Effector memory CD8-positive, alpha-beta T cell (primary cell): ENCODE data around the gene RECK.

Experiments used
- ATAC-seq: fragments of 150-1000 bp; cut with Tn5 transposase; replicated peaks from 2 replicates; pipeline ENCODE4 v1.10.0; 2021; ENCODE audit warnings: mild to moderate bottlenecking, moderate library complexity
- DNase-seq, 3 experiments: peaks; one replicate each; pipeline ENCODE4 v3.0.0; 2021
- H3K27ac Mint-ChIP-seq, 2 donors: one replicate each; pipeline ENCODE4 v1.8.0; 2022; ENCODE audit warnings: mild to moderate bottlenecking in 2 of 2, mixed read lengths in 2 of 2, moderate library complexity in 2 of 2
- H3K27me3 Mint-ChIP-seq, 2 donors: one replicate each; pipeline ENCODE4 v1.8.0; 2022; ENCODE audit warnings: mixed read lengths in 2 of 2
- H3K36me3 Mint-ChIP-seq: one replicate; pipeline ENCODE4 v1.8.0; 2022; ENCODE audit warnings: mild to moderate bottlenecking, moderate library complexity, mixed read lengths; ENCODE audit not compliant: insufficient read depth
- H3K4me1 Mint-ChIP-seq, 2 donors: one replicate each; pipeline ENCODE4 v1.8.0; 2022; ENCODE audit warnings: low read depth in 2 of 2, mixed read lengths in 2 of 2
- H3K4me3 Mint-ChIP-seq, 2 donors: one replicate each; pipeline ENCODE4 v1.8.0; 2022; ENCODE audit warnings: mild to moderate bottlenecking in 2 of 2, mixed read lengths in 2 of 2, moderate library complexity in 2 of 2
- H3K9me3 Mint-ChIP-seq, 2 donors: one replicate each; pipeline ENCODE4 v1.8.0; 2022; ENCODE audit warnings: mixed read lengths in 2 of 2

The RECK gene

DNA sequence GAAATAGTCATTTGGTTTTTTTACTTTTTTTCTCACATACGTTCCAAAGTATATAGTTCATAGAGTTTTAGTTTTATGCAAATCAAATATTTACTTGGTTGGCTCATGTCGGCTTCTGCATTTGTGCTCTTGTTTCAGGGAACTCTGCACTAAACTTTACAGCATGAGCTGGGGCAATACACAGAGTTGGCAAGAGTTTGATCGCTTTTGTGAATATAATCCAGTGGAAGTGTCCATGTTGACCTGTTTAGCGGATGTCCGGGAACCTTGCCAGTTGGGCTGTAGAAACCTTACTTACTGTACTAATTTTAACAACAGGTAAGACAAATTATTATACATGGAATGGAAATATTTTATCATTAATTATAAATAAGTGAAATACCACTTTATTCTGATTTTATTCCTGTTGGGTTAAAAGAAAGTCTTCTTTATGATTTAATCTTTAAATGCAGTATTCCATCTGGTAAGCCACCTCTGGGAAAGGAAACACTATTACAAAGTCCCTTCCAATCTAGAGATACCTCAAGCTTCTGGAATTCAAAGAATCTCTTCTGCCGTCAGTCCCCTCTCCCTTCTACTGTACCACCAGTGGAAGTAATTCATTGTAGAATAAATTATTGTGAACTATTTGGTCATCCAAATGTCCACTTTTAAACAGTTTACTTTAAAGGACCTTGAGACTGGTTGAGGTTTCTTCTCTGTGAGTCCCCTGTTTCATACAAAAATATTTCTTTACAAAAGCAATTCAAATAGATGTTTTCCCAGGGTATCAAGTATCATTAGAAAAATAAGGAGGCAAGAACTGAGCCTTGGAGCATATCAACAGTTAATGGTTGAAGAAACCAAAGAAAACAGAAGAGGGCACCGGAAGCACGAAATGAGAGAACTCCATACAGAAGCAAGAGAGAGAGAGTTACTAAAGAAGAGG, 54.6 kb downstream of the RECK start:
- Mint-ChIP-seq H3K4me1 (peaks cover 7 to 9% of the 10 kb centered on the region in 2 donors), H3K36me3 (peaks cover 3% of the 10 kb centered on the region), H3K4me3 (peak overlapping the region in 1 of 2 donors; percentile 0), H3K9me3 (no peaks in the 10 kb centered on the region), H3K27ac (peak overlapping the region; percentile 4 to 6), H3K27me3 (no peaks in the 10 kb centered on the region)
- ATAC-seq = no peak
- no peak for DNase-seq

DNA sequence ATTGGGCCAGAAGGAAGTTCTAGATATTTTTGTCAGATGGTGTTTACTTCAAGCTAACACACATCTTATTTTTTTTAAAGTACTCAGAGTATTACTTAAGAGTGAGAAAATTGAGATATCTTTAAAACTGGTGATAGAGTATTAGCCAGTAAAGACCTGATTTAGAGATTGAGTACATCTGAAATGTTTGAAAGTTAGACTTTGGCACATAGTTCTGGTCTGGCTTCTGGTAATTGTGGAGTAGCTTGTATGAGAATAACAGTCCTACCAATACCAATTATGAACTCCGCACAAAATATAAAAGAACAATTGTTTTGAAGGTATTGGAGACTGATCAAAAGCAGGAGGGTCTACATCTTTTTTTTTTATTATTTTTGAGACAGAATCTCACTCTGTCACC, 55.3 kb downstream of the RECK start:
- H3K27me3 Mint-ChIP-seq = no peaks in the 10 kb centered on the region
- DNase-seq = no peak
- H3K36me3 Mint-ChIP-seq = peaks cover 3% of the 10 kb centered on the region
- H3K4me3 Mint-ChIP-seq = peak overlapping the region in 1 of 2 donors; percentile 0
- peaks cover 7 to 9% of the 10 kb centered on the region in 2 donors for H3K4me1 Mint-ChIP-seq
- ATAC-seq = no peak
- H3K9me3 Mint-ChIP-seq = no peaks in the 10 kb centered on the region
- peak overlapping the region; percentile 87 to 94 for H3K27ac Mint-ChIP-seq

GRCh38 chr9:36092509-36093215, 55.9 kb downstream of the RECK start:
- peak; percentile 99 for ATAC-seq
- Mint-ChIP-seq H3K36me3 (peaks cover 3% of the 10 kb centered on the region), H3K9me3 (no peaks in the 10 kb centered on the region), H3K27me3 (no peaks in the 10 kb centered on the region), H3K4me3 (peak overlapping the region; percentile 54 to 69), H3K27ac (peak overlapping the region; percentile 87 to 94), H3K4me1 (peaks cover 7 to 9% of the 10 kb centered on the region in 2 donors)
- peak; percentile 14 to 24 (median 22) for DNase-seq

DNA sequence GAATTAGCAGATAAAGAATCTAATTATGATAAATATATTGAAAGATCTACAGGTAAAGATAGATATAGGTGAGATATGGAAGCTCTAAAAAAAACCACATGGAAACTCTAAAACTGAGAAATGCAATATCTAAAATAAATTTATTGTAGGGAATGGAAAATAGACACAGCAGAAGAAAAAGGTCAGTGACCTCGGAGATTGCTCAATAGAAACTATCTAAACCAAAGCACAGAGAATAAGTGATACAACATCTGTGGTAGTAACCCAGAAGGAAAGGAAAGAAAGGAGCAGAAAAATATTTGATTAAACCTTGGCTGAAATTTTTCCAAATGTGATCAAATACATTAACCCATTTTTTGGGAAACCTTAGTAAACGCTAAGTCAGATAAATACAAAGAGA, 56.7 kb downstream of the RECK start:
- no peak for ATAC-seq
- Mint-ChIP-seq H3K27ac (peak overlapping the region in 1 of 2 donors; percentile 94), H3K27me3 (no peaks in the 10 kb centered on the region)

GRCh38 chr9:36099718-36100117, 63.0 kb downstream of the RECK start:
- Mint-ChIP-seq H3K27ac (no peak overlapping the region), H3K4me1 (peaks cover 7% of the 10 kb centered on the region in 2 donors), H3K4me3 (no peak overlapping the region), H3K9me3 (no peaks in the 10 kb centered on the region), H3K36me3 (peaks cover 6% of the 10 kb centered on the region), H3K27me3 (no peaks in the 10 kb centered on the region)
- no peak for DNase-seq
- no peak for ATAC-seq

More for the DNA sequence above, 56.7 kb downstream of the RECK start:
- peaks cover 3% of the 10 kb centered on the region for H3K36me3 Mint-ChIP-seq
- no peak for DNase-seq
- H3K4me3 Mint-ChIP-seq = no peak overlapping the region
- peaks cover 7 to 9% of the 10 kb centered on the region in 2 donors for H3K4me1 Mint-ChIP-seq
- no peaks in the 10 kb centered on the region for H3K9me3 Mint-ChIP-seq

DNA sequence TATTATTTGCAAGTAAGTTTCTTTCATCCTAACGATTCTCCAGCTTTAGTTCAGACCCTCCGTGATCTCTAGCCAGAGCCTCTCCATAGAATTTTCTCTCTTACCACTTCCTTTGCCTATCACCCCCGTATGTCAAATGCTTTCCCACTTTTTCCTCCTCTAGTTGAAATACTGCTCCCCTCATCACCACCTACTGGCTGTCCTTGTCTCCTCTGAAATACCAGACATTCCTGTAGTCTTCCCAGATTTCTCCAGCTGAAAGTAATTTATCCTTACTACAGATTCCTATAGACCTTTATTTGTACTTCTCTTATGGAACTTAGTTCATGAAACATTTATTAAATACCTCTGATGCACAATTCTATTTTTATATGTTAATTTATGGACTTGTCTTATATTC, 63.8 kb downstream of the RECK start:
- H3K4me3 Mint-ChIP-seq = no peak overlapping the region
- ATAC-seq (no peak), DNase-seq (no peak)
- peaks cover 6% of the 10 kb centered on the region for H3K36me3 Mint-ChIP-seq
- peaks cover 7% of the 10 kb centered on the region in 2 donors for H3K4me1 Mint-ChIP-seq
- peak overlapping the region in 1 of 2 donors; percentile 10 for H3K27ac Mint-ChIP-seq
- H3K27me3 Mint-ChIP-seq = no peaks in the 10 kb centered on the region
- no peaks in the 10 kb centered on the region for H3K9me3 Mint-ChIP-seq

DNA sequence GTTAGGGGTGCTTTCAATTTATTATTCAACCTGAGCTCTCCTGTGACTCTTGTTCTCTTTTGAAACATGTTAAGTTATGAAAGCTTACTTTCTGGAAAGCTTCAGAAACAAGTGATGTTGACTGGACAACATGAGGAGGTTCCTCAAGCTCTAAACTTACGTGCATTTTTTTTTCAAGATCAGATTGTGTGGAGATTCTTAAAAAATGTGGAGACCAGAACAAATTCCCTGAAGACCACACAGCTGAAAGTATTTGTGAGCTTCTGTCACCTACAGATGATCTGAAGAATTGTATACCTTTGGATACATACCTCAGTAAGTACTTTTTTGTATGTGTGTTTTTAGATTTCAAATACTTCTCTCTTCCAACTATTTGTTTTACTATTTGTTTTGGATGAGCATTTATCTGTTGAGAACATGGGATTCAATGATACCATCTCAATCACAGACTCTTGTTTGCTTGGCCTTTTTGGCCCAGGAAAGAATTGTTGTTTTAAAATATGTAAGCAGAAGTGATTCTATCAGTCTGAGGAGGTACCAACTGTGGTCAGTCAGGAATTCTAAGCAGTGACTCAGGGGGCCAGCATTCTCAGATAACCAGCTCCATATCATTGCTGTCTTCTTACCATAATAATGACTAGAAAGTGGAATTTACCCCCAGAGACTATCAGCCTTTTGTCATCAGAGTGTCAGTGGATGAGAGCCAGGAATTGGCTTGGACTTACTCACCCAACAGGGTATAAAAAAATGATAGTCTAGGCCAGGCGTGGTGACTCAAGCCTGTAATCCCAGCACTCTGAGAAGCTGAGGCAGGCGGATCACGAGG, 65.4 kb downstream of the RECK start:
- no peak overlapping the region for H3K27ac Mint-ChIP-seq
- ATAC-seq = no peak
- DNase-seq = no peak
- no peaks in the 10 kb centered on the region for H3K9me3 Mint-ChIP-seq
- H3K4me1 Mint-ChIP-seq = peaks cover 7% of the 10 kb centered on the region in 2 donors
- no peak overlapping the region for H3K4me3 Mint-ChIP-seq
- H3K36me3 Mint-ChIP-seq = peaks cover 6% of the 10 kb centered on the region
- no peaks in the 10 kb centered on the region for H3K27me3 Mint-ChIP-seq

DNA sequence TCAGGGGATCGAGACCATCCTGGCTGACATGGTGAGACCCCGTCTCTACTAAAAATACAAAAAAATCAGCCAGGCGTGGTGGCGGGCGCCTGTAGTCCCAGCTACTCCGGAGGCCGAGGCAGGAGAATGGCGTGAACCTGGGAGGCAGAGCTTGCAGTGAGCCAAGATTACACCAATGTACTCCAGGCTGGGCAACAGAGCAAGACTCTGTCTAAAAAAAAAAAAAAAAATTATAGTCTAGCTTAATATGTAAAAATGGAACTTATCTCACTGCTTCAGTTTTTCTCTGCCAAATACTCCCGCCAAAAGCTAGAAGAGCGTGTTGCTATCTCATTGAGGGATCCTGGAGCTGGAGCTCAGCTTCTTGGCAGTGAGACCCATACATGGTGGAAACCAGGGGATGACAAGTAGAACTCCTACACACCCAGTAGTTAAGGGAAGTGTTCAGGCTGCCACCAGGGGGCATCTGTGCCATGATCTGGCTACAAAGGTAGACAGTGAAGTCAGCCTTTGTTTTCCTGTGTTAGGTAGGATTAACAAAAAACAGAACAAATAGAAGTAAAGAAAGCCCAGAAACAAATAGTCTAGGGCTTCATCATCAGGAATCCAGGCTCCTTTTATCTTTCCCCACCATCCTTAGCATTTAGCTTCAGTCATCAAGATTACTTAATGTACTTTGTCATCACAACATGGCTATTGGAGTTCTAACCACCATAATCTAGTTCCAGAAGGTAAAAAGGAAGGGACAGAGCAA, 66.2 kb downstream of the RECK start:
- Mint-ChIP-seq H3K4me1 (peaks cover 7% of the 10 kb centered on the region in 2 donors), H3K36me3 (peaks cover 6% of the 10 kb centered on the region)
- DNase-seq = peak; percentile 82 to 87 (median 82)

DNA sequence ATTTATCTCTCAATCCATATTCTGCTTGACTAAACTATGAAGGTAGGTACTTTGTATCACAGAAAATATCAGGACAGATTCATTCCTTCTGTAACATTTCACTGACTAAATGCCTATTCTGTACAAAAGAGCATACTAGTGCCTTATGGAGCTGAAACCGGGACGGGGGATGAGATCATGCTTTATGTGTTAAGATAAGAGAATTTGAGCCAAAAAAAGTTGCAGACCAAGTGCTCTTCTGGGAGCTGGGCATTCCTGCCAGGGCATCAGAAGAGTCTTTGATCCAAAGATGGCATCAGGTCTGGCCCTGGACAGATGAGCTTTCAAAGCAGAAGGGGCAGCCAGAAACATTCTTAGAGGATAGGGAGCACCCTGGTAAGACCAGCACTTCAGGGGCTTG, 72.4 kb downstream of the RECK start:
- DNase-seq = no peak
- no peaks in the 10 kb centered on the region for H3K27me3 Mint-ChIP-seq
- peaks cover 5% of the 10 kb centered on the region for H3K36me3 Mint-ChIP-seq
- no peak overlapping the region for H3K4me3 Mint-ChIP-seq
- H3K9me3 Mint-ChIP-seq = no peaks in the 10 kb centered on the region
- no peaks in the 10 kb centered on the region for H3K4me1 Mint-ChIP-seq
- no peak for ATAC-seq
- H3K27ac Mint-ChIP-seq = no peak overlapping the region

More for the DNA sequence above, 66.2 kb downstream of the RECK start:
- peak; percentile 100 for ATAC-seq
- Mint-ChIP-seq H3K9me3 (no peaks in the 10 kb centered on the region), H3K27ac (peak overlapping the region in 1 of 2 donors; percentile 37), H3K4me3 (no peak overlapping the region), H3K27me3 (no peaks in the 10 kb centered on the region)

GRCh38 chr9:36110434-36110833, 73.7 kb downstream of the RECK start:
- H3K27ac Mint-ChIP-seq = no peak overlapping the region

GRCh38 chr9:36112516-36112915, 75.8 kb downstream of the RECK start:
- peaks cover 8% of the 10 kb centered on the region for H3K36me3 Mint-ChIP-seq
- no peak for ATAC-seq
- no peaks in the 10 kb centered on the region for H3K27me3 Mint-ChIP-seq
- no peak for DNase-seq
- no peaks in the 10 kb centered on the region for H3K9me3 Mint-ChIP-seq
- H3K4me1 Mint-ChIP-seq = no peaks in the 10 kb centered on the region
- no peak overlapping the region for H3K4me3 Mint-ChIP-seq
- no peak overlapping the region for H3K27ac Mint-ChIP-seq

More at GRCh38 chr9:36110434-36110833, 73.7 kb downstream of the RECK start:
- Mint-ChIP-seq H3K4me3 (no peak overlapping the region), H3K9me3 (no peaks in the 10 kb centered on the region), H3K4me1 (no peaks in the 10 kb centered on the region), H3K36me3 (peaks cover 5% of the 10 kb centered on the region), H3K27me3 (no peaks in the 10 kb centered on the region)
- DNase-seq = no peak
- no peak for ATAC-seq

DNA sequence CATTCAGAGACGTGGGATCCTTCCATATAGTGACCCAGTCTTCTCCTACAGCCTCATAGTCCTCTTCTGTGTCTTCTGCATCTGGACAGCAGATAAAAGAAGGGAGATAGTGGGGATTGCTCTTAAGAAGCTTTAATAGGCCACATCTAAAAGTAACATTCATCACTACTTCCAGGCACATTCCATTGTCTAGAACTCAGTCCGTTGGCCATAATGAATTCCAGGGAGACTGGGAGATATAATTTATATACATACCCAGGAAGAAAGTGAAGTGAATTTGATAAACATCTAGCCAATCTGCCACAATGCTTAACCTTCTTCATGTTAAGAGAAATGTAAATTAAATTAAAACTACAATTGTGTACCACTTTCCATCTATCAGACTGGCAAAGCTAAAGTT, 77.3 kb downstream of the RECK start:
- DNase-seq (no peak), ATAC-seq (no peak)
- peaks cover 7% of the 10 kb centered on the region for H3K36me3 Mint-ChIP-seq
- H3K27me3 Mint-ChIP-seq = no peaks in the 10 kb centered on the region
- no peak overlapping the region for H3K4me3 Mint-ChIP-seq
- H3K9me3 Mint-ChIP-seq = no peaks in the 10 kb centered on the region
- no peak overlapping the region for H3K27ac Mint-ChIP-seq
- H3K4me1 Mint-ChIP-seq = no peaks in the 10 kb centered on the region
